Activated T-cell treated with anti-CD3 and anti-CD28 coated beads, Interleukin-2, amount 50 U/mL, for 24 hours (primary cell): Measurements from ENCODE around the gene DSE.
A peak's percentile ranks its signal among the peaks of the same experiment; 100 is the strongest.

Experiments used
- DNase-seq: peaks from one replicate; pipeline ENCODE4 v3.0.0-alpha.2; 2020
- H3K27ac Mint-ChIP-seq: 2 replicates; pipeline ENCODE4 v1.8.0; 2020; ENCODE audit warnings: mild to moderate bottlenecking, mixed read lengths
- H3K27me3 Mint-ChIP-seq: 2 replicates; pipeline ENCODE4 v1.8.0; 2020; ENCODE audit warnings: mixed read lengths
- H3K36me3 Mint-ChIP-seq: 2 replicates; pipeline ENCODE4 v1.8.0; 2020; ENCODE audit warnings: low read depth, mixed read lengths
- H3K4me1 Mint-ChIP-seq: 2 replicates; pipeline ENCODE4 v1.8.0; 2020; ENCODE audit warnings: low read depth, mixed read lengths
- H3K4me3 Mint-ChIP-seq: 2 replicates; pipeline ENCODE4 v1.8.0; 2020; ENCODE audit warnings: mild to moderate bottlenecking, moderate library complexity, mixed read lengths
- H3K9me3 Mint-ChIP-seq: 2 replicates; pipeline ENCODE4 v1.8.0; 2020; ENCODE audit warnings: mixed read lengths

DSE gene

DNA sequence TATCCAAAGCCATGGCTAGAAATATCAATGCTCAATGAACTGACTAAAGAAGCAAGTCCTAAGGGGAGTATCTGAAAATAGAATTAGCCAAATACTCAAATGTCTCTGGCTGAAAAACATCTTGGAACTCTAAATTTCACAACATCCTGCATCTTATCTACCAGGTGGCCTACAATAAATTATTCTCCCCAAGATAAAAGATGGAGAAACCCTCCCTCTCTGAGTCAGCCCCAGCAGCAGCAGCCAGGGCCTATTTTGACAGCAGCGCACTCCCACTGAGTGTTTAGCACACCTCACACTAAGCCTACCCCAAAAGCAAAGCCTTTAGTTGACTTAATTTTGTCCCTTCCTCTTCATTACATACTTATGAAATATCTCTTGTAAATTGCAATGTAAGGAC lies 96.3 kb downstream of the DSE start:
- Mint-ChIP-seq H3K36me3 (no peaks in the 10 kb centered on the region), H3K27ac (no peak overlapping the region), H3K4me1 (peaks cover 30% of the 10 kb centered on the region), H3K27me3 (peaks cover 20% of the 10 kb centered on the region), H3K4me3 (no peak overlapping the region), H3K9me3 (no peaks in the 10 kb centered on the region)
- DNase-seq: no peak

- Mint-ChIP-seq H3K4me3 (no peak overlapping the region), H3K9me3 (no peaks in the 10 kb centered on the region), H3K27me3 (peaks cover 19% of the 10 kb centered on the region), H3K36me3 (no peaks in the 10 kb centered on the region), H3K4me1 (peaks cover 27% of the 10 kb centered on the region), H3K27ac (no peak overlapping the region)
- DNase-seq: no peak
Measured at GRCh38 chr6:116467514-116467913, 96.8 kb downstream of the DSE start.

GRCh38 chr6:116468293-116468692 lies 97.5 kb downstream of the DSE start:
- Mint-ChIP-seq H3K27ac (no peak overlapping the region), H3K4me1 (peaks cover 23% of the 10 kb centered on the region), H3K36me3 (no peaks in the 10 kb centered on the region), H3K27me3 (peaks cover 11% of the 10 kb centered on the region), H3K4me3 (no peak overlapping the region), H3K9me3 (no peaks in the 10 kb centered on the region)
- DNase-seq: no peak

DNA sequence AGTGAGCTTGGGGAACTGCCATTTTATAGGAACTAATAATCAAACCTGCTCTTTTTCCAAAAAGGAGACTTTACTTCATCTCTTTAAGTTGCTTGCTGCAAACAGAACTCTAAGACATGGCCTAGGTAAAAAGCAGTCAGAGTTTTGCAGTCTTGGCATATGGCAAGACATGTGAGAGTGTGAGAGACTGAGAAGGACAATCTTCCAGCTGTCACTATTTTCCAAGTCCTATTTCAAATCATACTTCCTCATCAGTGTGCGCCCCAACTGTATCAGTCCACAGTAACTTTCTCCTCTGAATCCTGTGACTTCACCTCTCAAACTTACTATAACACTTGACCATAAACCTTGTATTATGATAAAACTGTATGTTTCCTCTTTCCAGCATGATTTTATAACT lies 100.8 kb downstream of the DSE start:
- Mint-ChIP-seq H3K9me3 (no peaks in the 10 kb centered on the region), H3K4me1 (peaks cover 27% of the 10 kb centered on the region), H3K4me3 (no peak overlapping the region), H3K36me3 (no peaks in the 10 kb centered on the region), H3K27me3 (no peaks in the 10 kb centered on the region), H3K27ac (no peak overlapping the region)
- DNase-seq: no peak

DNA sequence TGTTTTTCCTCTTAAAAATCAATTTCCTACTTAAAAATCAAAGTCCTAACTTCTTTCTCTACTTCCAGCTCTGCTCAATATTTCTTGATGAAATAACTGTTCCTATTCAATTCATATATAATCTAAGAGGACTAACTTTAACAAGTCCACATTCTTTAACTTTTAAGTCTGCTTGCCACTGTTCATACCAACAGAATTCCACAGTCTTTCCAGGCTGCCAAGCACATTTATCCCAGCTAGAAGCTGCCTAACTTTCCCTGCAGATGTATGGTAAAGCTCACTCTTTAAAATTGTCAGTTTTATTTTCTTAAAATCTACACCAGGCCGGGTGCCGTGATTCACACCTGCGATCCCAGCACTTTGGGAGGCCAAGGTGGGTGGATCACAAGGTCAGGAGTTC lies 102.0 kb downstream of the DSE start:
- Mint-ChIP-seq H3K4me3 (no peak overlapping the region), H3K27me3 (no peaks in the 10 kb centered on the region), H3K27ac (no peak overlapping the region), H3K9me3 (no peaks in the 10 kb centered on the region), H3K4me1 (peaks cover 19% of the 10 kb centered on the region), H3K36me3 (no peaks in the 10 kb centered on the region)
- no peak for DNase-seq

DNA sequence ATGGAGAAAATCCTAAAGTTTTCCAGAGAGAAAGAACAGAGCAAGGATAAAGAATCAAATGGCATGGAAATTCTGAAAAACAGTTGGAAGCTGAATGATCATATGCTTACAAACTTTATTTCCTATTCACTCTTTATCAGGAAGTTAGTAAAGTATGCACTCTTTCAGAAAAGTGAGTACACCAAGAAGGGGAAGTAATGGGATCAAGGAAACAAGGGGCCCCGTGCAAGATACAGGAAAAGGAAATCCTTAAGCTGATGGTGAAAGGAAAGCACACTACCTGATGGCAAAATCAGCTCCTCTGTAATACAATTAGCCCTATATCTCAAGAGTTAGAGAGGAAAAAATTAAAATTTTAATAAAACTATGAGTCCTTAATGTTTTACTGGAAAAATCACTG lies 104.4 kb downstream of the DSE start:
- H3K4me3 Mint-ChIP-seq: peak overlapping the region; percentile 47
- H3K4me1 Mint-ChIP-seq: peaks cover 19% of the 10 kb centered on the region
- H3K27me3 Mint-ChIP-seq: no peaks in the 10 kb centered on the region
- DNase-seq: no peak
- H3K9me3 Mint-ChIP-seq: no peaks in the 10 kb centered on the region
- peak overlapping the region; percentile 79 for H3K27ac Mint-ChIP-seq
- no peaks in the 10 kb centered on the region for H3K36me3 Mint-ChIP-seq

DNA sequence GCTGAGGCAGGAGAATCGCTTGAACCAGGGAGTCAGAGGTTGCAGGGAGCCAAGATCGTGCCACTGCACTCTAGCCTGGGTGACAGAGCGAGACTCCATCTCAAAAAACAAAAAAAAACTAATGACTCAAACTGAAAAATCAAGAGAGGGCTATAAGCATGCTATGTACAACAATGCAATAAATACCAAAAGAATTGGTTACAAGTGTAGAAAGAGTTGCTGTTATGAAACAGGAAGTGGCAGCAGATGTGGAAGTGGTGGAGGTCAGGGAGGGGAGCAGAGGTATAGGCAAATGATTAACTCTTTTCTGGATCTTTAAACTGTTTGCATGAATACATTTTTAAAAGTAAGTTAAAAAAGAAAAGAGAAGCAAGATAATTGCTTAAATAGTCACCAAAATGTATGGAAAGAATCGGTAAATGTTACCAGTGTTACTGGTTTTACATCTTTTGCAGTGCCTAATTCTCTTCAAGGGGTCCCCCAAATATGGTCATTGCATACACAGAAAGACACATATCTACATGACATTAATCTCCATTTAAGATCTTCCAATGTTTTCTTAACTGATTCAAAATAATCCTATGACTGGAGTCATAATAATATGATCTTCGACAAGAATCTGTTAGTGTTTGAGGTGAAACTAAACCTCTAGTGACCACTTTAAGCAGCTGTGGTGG lies 105.4 kb downstream of the DSE start:
- no peak for DNase-seq
- H3K27ac Mint-ChIP-seq: peak overlapping the region; percentile 79
- peaks cover 19% of the 10 kb centered on the region for H3K4me1 Mint-ChIP-seq
- no peaks in the 10 kb centered on the region for H3K36me3 Mint-ChIP-seq
- H3K4me3 Mint-ChIP-seq: peak overlapping the region; percentile 47
- H3K27me3 Mint-ChIP-seq: no peaks in the 10 kb centered on the region
- no peaks in the 10 kb centered on the region for H3K9me3 Mint-ChIP-seq

GRCh38 chr6:116482780-116483179 lies 112.0 kb downstream of the DSE start:
- Mint-ChIP-seq H3K27ac (no peak overlapping the region), H3K9me3 (no peaks in the 10 kb centered on the region), H3K4me3 (no peak overlapping the region), H3K36me3 (no peaks in the 10 kb centered on the region), H3K27me3 (peaks cover 13% of the 10 kb centered on the region), H3K4me1 (no peaks in the 10 kb centered on the region)
- no peak for DNase-seq

- H3K27ac Mint-ChIP-seq: no peak overlapping the region
- no peaks in the 10 kb centered on the region for H3K4me1 Mint-ChIP-seq
- peaks cover 17% of the 10 kb centered on the region for H3K27me3 Mint-ChIP-seq
- H3K9me3 Mint-ChIP-seq: no peaks in the 10 kb centered on the region
- DNase-seq: no peak
- H3K4me3 Mint-ChIP-seq: no peak overlapping the region
- no peaks in the 10 kb centered on the region for H3K36me3 Mint-ChIP-seq
Measured at GRCh38 chr6:116483616-116484015, 112.9 kb downstream of the DSE start.

DNA sequence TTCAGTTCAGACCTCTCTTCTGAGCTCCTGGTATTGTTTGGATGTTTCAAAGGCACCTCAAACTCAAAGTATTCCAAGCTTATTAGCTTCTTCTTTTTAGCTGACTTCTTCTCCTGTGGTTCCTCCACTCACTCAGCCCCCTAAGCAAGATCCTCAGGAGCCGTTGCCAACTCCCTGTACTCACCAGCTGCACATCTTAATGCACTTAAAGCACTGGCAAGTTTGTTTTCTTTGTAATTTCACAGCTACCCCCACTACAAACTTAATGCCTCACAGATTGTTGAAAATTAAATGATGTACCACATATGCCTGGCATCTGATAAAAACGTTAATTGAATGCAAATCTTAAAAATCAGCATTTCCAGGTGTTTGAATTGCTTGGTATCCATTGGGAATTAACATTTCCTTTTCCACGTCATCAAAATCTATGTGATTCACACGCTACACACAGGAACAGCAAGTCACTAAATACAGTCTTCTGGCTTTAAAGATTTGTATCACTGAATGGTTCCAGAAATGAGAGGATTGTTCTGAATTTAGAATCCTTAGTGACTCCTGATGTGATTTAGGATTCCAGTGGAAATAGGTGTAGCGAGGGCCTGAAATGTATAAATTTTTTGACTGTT lies 114.9 kb downstream of the DSE start:
- H3K4me3 Mint-ChIP-seq: no peak overlapping the region
- peaks cover 17% of the 10 kb centered on the region for H3K27me3 Mint-ChIP-seq
- H3K9me3 Mint-ChIP-seq: no peaks in the 10 kb centered on the region
- H3K27ac Mint-ChIP-seq: no peak overlapping the region
- H3K36me3 Mint-ChIP-seq: no peaks in the 10 kb centered on the region
- H3K4me1 Mint-ChIP-seq: no peaks in the 10 kb centered on the region
- DNase-seq: no peak

DNA sequence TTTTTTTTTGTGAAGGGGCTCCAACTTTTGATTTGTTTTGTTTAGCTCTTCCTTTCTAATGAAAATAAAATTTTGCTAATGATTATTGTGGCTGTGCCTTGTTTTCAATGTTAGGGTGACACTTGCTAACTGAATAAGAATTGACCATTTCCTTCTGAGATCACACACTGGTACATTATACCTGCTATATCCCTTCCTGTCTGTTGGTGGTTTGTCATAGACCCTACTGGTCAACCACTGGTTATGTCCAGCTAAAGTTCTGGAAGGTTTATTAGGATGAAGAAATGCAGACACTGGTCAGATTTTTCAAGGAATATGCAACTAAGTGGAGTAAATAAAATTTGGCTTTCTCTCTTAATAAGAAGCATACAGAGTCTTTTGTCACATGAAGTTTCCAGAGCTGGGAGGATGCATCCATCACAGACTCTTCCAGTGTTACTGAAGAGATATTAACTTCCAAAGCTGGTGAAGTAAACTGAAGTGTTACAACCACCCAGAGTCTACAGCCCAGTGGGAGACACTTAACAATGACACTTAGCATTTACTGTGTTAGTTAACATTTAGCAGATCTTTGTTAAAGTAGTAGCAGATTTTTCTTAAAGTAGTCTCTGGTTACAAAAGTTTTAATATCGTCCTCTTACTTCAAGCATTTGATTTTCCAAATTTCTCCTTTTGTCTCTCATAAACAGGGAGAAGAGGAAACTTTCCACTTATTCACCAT lies 121.0 kb downstream of the DSE start:
- Mint-ChIP-seq H3K4me1 (no peaks in the 10 kb centered on the region), H3K36me3 (no peaks in the 10 kb centered on the region), H3K9me3 (no peaks in the 10 kb centered on the region), H3K27ac (no peak overlapping the region), H3K27me3 (peaks cover 11% of the 10 kb centered on the region), H3K4me3 (no peak overlapping the region)
- no peak for DNase-seq

DNA sequence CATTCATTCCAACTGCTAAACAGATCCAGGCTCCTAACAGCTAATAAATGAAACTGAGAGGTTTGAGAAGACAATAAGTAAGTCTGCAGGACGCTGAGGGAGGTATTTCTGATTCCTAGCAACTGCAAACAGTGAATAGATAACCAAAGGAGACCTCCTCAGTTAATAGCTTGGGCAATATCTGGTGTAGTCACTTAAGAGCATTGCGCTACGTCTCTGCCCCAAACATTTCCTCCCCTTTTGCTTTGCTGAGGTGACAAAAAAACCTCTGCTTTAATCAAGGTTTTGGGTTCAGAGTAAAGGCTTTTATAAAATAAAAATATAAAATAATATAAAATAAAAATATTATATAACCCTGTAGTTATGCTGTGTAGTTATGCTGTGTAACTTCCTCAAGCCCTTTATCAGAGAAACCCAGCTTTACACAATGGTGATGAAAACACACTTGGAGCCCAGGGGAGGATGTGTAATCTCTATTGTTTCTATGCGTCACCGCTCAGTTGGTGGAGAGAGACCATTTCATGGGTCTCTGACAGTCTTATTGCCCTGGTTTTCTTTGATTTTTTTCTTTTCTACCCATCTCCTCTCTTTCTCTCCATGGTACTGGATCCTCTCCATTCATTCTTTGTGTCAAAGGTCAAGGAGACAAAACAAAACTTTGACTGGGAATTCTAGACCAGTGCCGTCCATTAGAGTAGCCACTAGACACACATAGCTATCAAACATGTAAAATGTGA lies 121.8 kb downstream of the DSE start:
- no peak overlapping the region for H3K4me3 Mint-ChIP-seq
- DNase-seq: no peak
- H3K9me3 Mint-ChIP-seq: no peaks in the 10 kb centered on the region
- H3K27me3 Mint-ChIP-seq: peaks cover 11% of the 10 kb centered on the region
- H3K36me3 Mint-ChIP-seq: no peaks in the 10 kb centered on the region
- no peak overlapping the region for H3K27ac Mint-ChIP-seq
- H3K4me1 Mint-ChIP-seq: no peaks in the 10 kb centered on the region
